HL-60 (cell line): ENCODE measurements around the gene SLC17A6.

Experiments
- CTCF ChIP-seq: IDR thresholded peaks from one replicate; pipeline ENCODE4 v1.5.1; 2011; ENCODE audit warnings: low read length, control low read depth, inconsistent platforms; ENCODE audit not compliant: insufficient read depth
- POLR2AphosphoS5 ChIP-seq: IDR thresholded peaks from 2 replicates; pipeline ENCODE4 v1.6.1; 2012; ENCODE audit warnings: low read depth
- REST ChIP-seq: IDR thresholded peaks from 2 replicates; pipeline ENCODE4 v1.6.1; 2012; ENCODE audit warnings: low read depth; ENCODE audit not compliant: insufficient replicate concordance
- SPI1 ChIP-seq: IDR thresholded peaks from 2 replicates; pipeline ENCODE4 v1.6.1; 2012; ENCODE audit warnings: low read depth, mild to moderate bottlenecking, borderline replicate concordance

GRCh38 chr11:22390283-22390655, 52.1 kb downstream of the SLC17A6 start:
- TF ChIP-seq POLR2AphosphoS5 (no peak), CTCF (no peak), REST (no peak), SPI1 (no peak)
